Measurements from ENCODE around the gene IRF9. TPM values are rescaled to one million over a fixed set of nuclear protein-coding genes. Genes with fewer than 3 reads are reported as not detected.

The IRF9 gene
- total RNA-seq, 1 experiment from 2014 or later = 27.6 TPM

DNA sequence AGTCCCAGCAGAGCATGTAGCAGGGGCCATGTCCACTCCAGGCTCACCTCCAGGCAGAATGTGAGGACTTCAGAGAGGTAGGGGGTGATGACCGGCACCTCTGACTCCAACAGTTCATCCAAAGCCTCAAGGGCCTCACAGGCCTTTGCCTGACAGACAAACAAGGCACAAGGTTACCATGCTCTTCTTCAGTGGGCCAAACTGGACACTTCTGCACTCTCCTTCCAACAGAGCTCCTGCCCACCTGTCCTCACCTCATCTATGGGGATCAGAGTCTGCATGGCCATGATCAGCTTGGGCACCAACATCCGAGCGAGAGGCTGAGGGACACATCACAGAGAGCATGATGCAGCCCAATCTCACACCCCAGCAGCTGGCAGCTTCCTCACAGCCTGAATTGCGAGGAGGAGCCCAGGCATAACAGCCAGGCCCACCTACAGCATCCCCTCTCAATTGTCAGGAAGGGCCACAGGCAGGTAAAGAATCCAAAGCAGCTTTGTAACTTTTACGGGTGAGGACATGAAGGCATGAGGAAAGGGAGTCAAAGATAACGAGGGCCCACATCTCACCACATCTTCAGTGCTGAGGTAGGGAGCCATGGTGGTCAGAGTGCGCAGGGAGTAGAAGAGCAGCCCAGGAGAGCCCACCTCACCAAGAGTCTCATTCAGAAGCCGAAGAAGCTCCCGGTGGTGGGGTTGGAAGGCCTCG lies 25.9 kb downstream of the IRF9 start:
- H3K27ac Mint-ChIP-seq = no peak overlapping the region
- Histone ChIP-seq H2AK5ac (ENCODE audit: insufficient read length, low read length) (no peak overlapping the region), H3K79me2 (ENCODE audit: insufficient read depth, low read length) (no peaks in the 10 kb centered on the region), H3K79me1 (ENCODE audit: insufficient read depth, low read depth, low read length, poor library complexity, severe bottlenecking) (peaks cover 4% of the 10 kb centered on the region), H3K27me3 (ENCODE audit: insufficient read depth, low read length) (no peaks in the 10 kb centered on the region), H3K18ac (ENCODE audit: insufficient read length, low read depth, low read length) (no peak overlapping the region), H4K8ac (replicated peaks; ENCODE audit: insufficient read length, low read depth, low read length) (no peak overlapping the region), H2BK15ac (ENCODE audit: low read depth, low read length) (no peak overlapping the region), H4K91ac (ENCODE audit: insufficient read length, low read depth, low read length) (no peak overlapping the region), H3K4me1 (ENCODE audit: insufficient read depth, low read length) (no peaks in the 10 kb centered on the region; the same call in 1 of the 2 replicates), H3K14ac (ENCODE audit: insufficient read depth, low read length) (no peak overlapping the region; the same call in 1 of the 2 replicates), H4K20me1 (ENCODE audit: control insufficient read depth, insufficient read depth, insufficient read length) (no peaks in the 10 kb centered on the region), H3K56ac (ENCODE audit: insufficient read length, low read depth, low read length) (no peak overlapping the region), H2BK20ac (ENCODE audit: low read depth, low read length, poor library complexity, severe bottlenecking) (no peak overlapping the region), H3T11ph (ENCODE audit: low read length) (no peak overlapping the region), H3K9ac (ENCODE audit: extremely low read depth, insufficient read length, low read length) (no peak overlapping the region), H2BK120ac (ENCODE audit: low read depth, low read length, poor library complexity, severe bottlenecking) (no peak overlapping the region), H3K23me2 (ENCODE audit: insufficient read length, low read depth, low read length, poor library complexity, severe bottlenecking) (no peaks in the 10 kb centered on the region), H2AFZ (ENCODE audit: low read length) (no peak overlapping the region), H3K23ac (ENCODE audit: insufficient read length, low read depth, low read length) (no peak overlapping the region), H3K4ac (ENCODE audit: low read depth, low read length) (no peak overlapping the region), H4K5ac (ENCODE audit: insufficient read length, low read depth, low read length) (no peak overlapping the region), H3K4me2 (ENCODE audit: insufficient read depth, insufficient read length, low read length) (peak overlapping the region; percentile 38), H2BK12ac (ENCODE audit: insufficient read length, low read depth, low read length) (no peak overlapping the region), H3K27ac (ENCODE audit: insufficient read length, low read depth, low read length) (no peak overlapping the region), H3K9me3 (ENCODE audit: control insufficient read depth, low read depth, low read length) (no peaks in the 10 kb centered on the region), H2BK5ac (ENCODE audit: insufficient read length, low read length) (no peak overlapping the region)
- H3K4me3 Mint-ChIP-seq = peak overlapping the region; percentile 54 to 63
- no peaks in the 10 kb centered on the region for H3K9me3 Mint-ChIP-seq
- no peak for DNase-seq
- WGBS (ENCODE audit: extremely low coverage, insufficient read length, low lambda C conversion rate) = no CpG with 5 or more reads among the region's 10 CpGs
- peaks cover 15% of the 10 kb centered on the region in 2 experiments for H3K4me1 Mint-ChIP-seq
- TF ChIP-seq, protein P1, sequence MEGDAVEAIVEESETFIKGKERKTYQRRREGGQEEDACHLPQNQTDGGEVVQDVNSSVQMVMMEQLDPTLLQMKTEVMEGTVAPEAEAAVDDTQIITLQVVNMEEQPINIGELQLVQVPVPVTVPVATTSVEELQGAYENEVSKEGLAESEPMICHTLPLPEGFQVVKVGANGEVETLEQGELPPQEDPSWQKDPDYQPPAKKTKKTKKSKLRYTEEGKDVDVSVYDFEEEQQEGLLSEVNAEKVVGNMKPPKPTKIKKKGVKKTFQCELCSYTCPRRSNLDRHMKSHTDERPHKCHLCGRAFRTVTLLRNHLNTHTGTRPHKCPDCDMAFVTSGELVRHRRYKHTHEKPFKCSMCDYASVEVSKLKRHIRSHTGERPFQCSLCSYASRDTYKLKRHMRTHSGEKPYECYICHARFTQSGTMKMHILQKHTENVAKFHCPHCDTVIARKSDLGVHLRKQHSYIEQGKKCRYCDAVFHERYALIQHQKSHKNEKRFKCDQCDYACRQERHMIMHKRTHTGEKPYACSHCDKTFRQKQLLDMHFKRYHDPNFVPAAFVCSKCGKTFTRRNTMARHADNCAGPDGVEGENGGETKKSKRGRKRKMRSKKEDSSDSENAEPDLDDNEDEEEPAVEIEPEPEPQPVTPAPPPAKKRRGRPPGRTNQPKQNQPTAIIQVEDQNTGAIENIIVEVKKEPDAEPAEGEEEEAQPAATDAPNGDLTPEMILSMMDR (conservative IDR thresholded peaks at IDR 0.05) = no peak
- H3K36me3 Mint-ChIP-seq (ENCODE audit: insufficient read depth in 1 of 3, low read depth in 3 of 3) = peaks cover 25 to 79% (median 64%) of the 10 kb centered on the region in 3 experiments
- H3K27me3 Mint-ChIP-seq (ENCODE audit: low read depth) = no peaks in the 10 kb centered on the region; the same call in 1 of the 2 replicates

Measured in H9 (cell line).